ENCODE measurements around the gene TAF11L8.

DNA sequence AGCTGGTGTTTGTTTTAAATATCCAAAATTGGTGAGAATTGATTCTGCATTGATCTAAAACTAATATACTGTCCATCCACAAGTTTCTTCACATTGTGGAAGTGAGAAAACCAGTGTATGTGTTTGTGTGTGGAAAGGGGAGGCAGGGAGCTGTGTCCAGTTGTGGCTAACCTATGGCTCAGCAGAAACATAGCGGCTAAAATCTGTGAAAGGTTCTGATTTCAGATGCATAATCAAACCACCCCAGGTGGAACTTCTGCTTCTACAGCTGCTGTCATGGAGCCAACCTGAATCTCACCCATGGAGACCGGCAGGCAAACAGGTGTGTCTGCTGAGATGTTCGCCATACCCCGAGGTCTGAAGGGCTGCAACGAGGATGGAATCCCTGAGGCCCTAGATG is 43.4 kb upstream of the TAF11L8 start, which contains the start of gene TAF11L14:
- TF ChIP-seq CTCF (conservative IDR thresholded peaks at IDR 0.05; ENCODE audit: low read depth in 2 of 2) = no peak
- no peak for TF ChIP-seq EZH2 (IDR thresholded peaks at IDR 0.05; ENCODE audit: low read depth, unreplicated experiment)

Measured in GM23338 (cell line).